SK-N-MC (cell line): ENCODE data around the gene AFF2.

Source experiments
- EZH2 ChIP-seq: fragments of 200-600 bp; sonication (generic); IDR thresholded peaks from one replicate; pipeline ENCODE4 v1.6.1; 2017; ENCODE audit warnings: antibody characterized with exemption
- POLR2AphosphoS5 ChIP-seq: IDR thresholded peaks from 2 replicates; pipeline ENCODE4 v1.6.1; 2012; ENCODE audit warnings: mild to moderate bottlenecking, low read depth, low read length, borderline replicate concordance

DNA sequence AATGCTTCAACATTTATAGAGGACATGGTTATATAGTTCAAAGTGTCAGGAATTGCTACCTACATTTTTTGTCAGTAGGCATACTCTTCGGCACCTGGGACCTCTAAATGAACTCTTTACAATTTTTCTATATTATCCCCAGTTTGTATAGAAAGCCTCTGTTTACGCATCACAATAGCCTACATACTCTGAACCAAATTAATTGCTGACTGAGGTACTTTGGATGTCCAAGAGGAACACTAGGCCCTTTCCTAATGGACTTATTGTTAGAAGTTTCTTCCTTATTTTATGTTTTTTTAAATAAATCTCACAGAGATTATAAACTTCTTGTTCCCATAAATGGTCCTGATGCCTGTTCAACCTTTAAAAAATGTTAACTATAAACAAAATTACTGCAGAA is 8.4 kb upstream of the AFF2 start:
- TF ChIP-seq POLR2AphosphoS5 (no peak), EZH2 (no peak)
